Upper lobe of right lung (tissue), 1 donor: ENCODE data around the gene UQCR11. TPM values are rescaled to one million over a fixed set of nuclear protein-coding genes. Genes with fewer than 3 reads are reported as not detected.
A peak's percentile ranks its signal among the peaks of the same experiment; 100 is the strongest.

ENCODE experiments used
- ATAC-seq: fragments of 200-7000 bp; cut with Tn5 transposase; one replicate; pipeline ENCODE4 v1.9.1; 2020; ENCODE audit warnings: mild to moderate bottlenecking, moderate library complexity
- DNase-seq: peaks from one replicate; pipeline ENCODE4 v3.0.0-alpha.2; 2020
- H3K27ac ChIP-seq: fragments of 200-600 bp; one replicate; pipeline ENCODE4 v1.8.0; 2022
- H3K27me3 ChIP-seq: fragments of 200-600 bp; one replicate; pipeline ENCODE4 v1.8.0; 2022; ENCODE audit warnings: mild to moderate bottlenecking
- H3K36me3 ChIP-seq: fragments of 200-600 bp; one replicate; pipeline ENCODE4 v1.8.0; 2022
- H3K4me1 ChIP-seq: fragments of 200-600 bp; one replicate; pipeline ENCODE4 v1.8.0; 2022
- H3K4me3 ChIP-seq: fragments of 200-600 bp; one replicate; pipeline ENCODE4 v1.8.0; 2022; ENCODE audit warnings: mild to moderate bottlenecking
- H3K9me3 ChIP-seq: fragments of 200-600 bp; one replicate; pipeline ENCODE4 v1.8.0; 2022
- intact Hi-C: fragments of 100-400 bp; cut with DNase I; formaldehyde crosslinking; loops from one replicate; pipeline ENCODE4 v1.11.0; 2022
- total RNA-seq: library from RNA; stranded (reverse); fragmentation: NEBNext Ultra II Directional; extraction: Animal tissue kit (Norgen Biotek cat#: 25700); gene quantifications from one replicate; pipeline ENCODE4 v1.2.1, GENCODE V29; 2021
- TF ChIP-seq, protein P1 (sequence below): fragments of 200-600 bp; IDR thresholded peaks from one replicate; pipeline ENCODE4 v1.8.0; 2022; ENCODE audit warnings: antibody characterized with exemption
- donor health status: DM: no; HTN: yes; CAD: no; lungs with severe emphysema.

Gene UQCR11
- total RNA-seq, 1 donor from 2014 or later, result 167 TPM

- DNase-seq, result no peak
- H3K36me3 ChIP-seq, result peaks cover 30% of the 10 kb centered on the region
- peaks cover 15% of the 10 kb centered on the region for H3K4me1 ChIP-seq
- intact Hi-C loops, result no loop called here
- no peaks in the 10 kb centered on the region for H3K27me3 ChIP-seq
- H3K9me3 ChIP-seq, result no peaks in the 10 kb centered on the region
- no peak for ATAC-seq
- H3K4me3 ChIP-seq, result peak overlapping the region; percentile 65
- TF ChIP-seq, protein P1, sequence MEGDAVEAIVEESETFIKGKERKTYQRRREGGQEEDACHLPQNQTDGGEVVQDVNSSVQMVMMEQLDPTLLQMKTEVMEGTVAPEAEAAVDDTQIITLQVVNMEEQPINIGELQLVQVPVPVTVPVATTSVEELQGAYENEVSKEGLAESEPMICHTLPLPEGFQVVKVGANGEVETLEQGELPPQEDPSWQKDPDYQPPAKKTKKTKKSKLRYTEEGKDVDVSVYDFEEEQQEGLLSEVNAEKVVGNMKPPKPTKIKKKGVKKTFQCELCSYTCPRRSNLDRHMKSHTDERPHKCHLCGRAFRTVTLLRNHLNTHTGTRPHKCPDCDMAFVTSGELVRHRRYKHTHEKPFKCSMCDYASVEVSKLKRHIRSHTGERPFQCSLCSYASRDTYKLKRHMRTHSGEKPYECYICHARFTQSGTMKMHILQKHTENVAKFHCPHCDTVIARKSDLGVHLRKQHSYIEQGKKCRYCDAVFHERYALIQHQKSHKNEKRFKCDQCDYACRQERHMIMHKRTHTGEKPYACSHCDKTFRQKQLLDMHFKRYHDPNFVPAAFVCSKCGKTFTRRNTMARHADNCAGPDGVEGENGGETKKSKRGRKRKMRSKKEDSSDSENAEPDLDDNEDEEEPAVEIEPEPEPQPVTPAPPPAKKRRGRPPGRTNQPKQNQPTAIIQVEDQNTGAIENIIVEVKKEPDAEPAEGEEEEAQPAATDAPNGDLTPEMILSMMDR, result no peak
- H3K27ac ChIP-seq, result no peak overlapping the region
Measured at GRCh38 chr19:1593501-1593772, 11.8 kb downstream of the UQCR11 start.

- DNase-seq (peak; percentile 97), ATAC-seq (peak; percentile 96)
- Histone ChIP-seq H3K27ac (peak within 1 kb of the TSS; percentile 89), H3K36me3 (peaks cover 25% of the 10 kb centered on the region), H3K4me1 (peaks cover 15% of the 10 kb centered on the region), H3K4me3 (peak within 1 kb of the TSS; percentile 72), H3K9me3 (no peaks in the 10 kb centered on the region), H3K27me3 (no peaks in the 10 kb centered on the region)
- TF ChIP-seq, protein P1, result no peak
- intact Hi-C loops, result no loop called here
Measured at GRCh38 chr19:1592755-1593500, 12.3 kb downstream of the UQCR11 start, which contains the start of gene MBD3. Gene MBD3, minus strand, starts transcription at chr19:1592865. Its CDS starts 234 bp downstream, at chr19:1592631.

- H3K36me3 ChIP-seq, result peaks cover 18% of the 10 kb centered on the region
Measured at GRCh38 chr19:1592024-1592754, 13.1 kb downstream of the UQCR11 start.

DNA sequence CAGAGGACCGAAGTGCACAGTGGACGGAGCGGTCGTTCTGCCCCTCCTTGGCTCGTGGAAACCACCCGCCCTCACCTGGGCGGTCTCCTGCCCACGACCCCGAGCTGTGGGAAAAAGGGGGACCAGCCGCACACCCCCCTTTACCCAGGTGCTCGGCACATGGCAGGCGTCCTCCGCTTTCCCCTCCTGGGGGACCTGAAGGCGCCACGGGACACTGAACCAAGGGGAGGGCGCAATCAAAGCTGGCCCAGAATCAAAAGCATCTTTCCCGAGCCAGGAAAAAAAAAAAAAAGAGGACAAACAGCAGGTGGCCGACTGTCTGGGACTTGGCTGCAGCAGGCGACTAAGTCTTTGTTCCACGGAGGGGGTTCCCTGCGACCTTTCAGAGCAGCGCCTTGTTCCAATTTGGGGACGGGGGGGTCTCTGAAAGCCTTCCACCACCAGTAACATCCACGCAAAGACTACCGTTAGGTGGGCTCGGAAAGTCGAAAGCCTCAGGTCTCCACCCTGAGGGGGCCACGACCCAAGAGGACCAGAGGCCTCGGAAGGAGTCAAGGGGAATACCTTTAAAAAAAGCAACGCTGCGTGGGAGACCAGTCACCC lies 13.7 kb downstream of the UQCR11 start:
- Histone ChIP-seq H3K27ac (peak overlapping the region; percentile 89), H3K27me3 (no peaks in the 10 kb centered on the region), H3K4me1 (peaks cover 15% of the 10 kb centered on the region), H3K4me3 (peak overlapping the region; percentile 72), H3K9me3 (no peaks in the 10 kb centered on the region), H3K36me3 (peaks cover 12% of the 10 kb centered on the region)
- DNase-seq (no peak), ATAC-seq (no peak)
- TF ChIP-seq, protein P1, result no peak
- intact Hi-C loops, result no loop called here

More at GRCh38 chr19:1592024-1592754, 13.1 kb downstream of the UQCR11 start:
- peak overlapping the region; percentile 89 for H3K27ac ChIP-seq
- intact Hi-C loops, result no loop called here
- H3K4me1 ChIP-seq, result peaks cover 15% of the 10 kb centered on the region
- no peaks in the 10 kb centered on the region for H3K9me3 ChIP-seq
- no peaks in the 10 kb centered on the region for H3K27me3 ChIP-seq
- peak overlapping the region; percentile 72 for H3K4me3 ChIP-seq
- DNase-seq (peak; percentile 94), ATAC-seq (peak; percentile 90)
- TF ChIP-seq, protein P1, result no peak

DNA sequence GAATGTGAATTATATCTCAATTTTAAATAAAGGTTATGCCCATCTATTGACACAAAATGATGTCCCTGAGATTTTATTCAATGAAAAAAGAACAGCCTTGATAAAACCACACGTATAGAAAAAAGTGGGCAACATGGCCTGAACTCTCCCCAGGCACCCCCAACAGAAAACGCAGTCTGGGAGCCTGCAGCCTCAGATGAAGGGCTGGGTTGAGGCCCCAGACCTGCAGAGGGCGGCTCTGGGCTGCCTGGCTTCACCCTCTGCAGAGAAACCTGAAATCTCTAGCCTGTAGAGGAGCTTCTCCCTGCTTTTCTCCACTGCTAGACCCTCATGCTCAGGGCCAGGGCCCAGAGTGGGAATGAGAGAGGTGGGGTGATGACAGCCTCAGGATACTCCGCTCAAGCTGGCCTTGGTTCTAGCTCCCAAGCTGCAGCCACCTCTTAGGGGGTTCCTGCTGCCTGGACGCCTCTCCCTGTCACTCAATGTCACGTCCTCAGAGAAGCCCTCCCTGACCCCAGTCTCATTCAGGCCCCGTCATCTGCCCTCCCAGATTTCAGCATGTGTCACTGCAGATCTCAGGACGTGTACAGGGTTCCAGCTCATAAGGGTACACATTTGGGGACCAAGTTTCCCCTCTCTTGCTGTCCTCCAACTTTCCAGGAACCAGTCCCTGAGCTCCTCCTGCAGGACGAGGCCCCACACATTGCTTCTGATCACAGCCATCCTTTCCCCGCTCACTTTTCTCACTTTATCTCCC lies 14.4 kb downstream of the UQCR11 start:
- TF ChIP-seq, protein P1, result no peak
- peak overlapping the region; percentile 72 for H3K4me3 ChIP-seq
- H3K4me1 ChIP-seq, result peaks cover 15% of the 10 kb centered on the region
- no peaks in the 10 kb centered on the region for H3K9me3 ChIP-seq
- no peak for ATAC-seq
- no peaks in the 10 kb centered on the region for H3K27me3 ChIP-seq
- H3K27ac ChIP-seq, result no peak overlapping the region
- DNase-seq, result no peak
- peaks cover 5% of the 10 kb centered on the region for H3K36me3 ChIP-seq
- intact Hi-C loops, result no loop called here
